ENCODE measurements around the gene DET1.

- TF ChIP-seq CTCF (IDR thresholded peaks at IDR 0.05; ENCODE audit: low read depth, low read length, poor library complexity, severe bottlenecking) (no peak), EZH2phosphoT487 (IDR thresholded peaks at IDR 0.05; ENCODE audit: borderline replicate concordance, low read length) (no peak)
These were observed 27.6 kb downstream of the DET1 start for GRCh38 chr15:88518903-88519302.
